HepG2 (cell line): Measurements from ENCODE around the gene GLRA1. TPM values are rescaled to one million over a fixed set of nuclear protein-coding genes. Genes with fewer than 3 reads are reported as not detected.

Experiments
- ARID4A ChIP-seq: sonication (generic); formaldehyde crosslinking; IDR thresholded peaks from 2 replicates; pipeline ENCODE4 v1.5.0; 2020; ENCODE audit warnings: mild to moderate bottlenecking, missing genetic modification reagents, borderline replicate concordance
- ATF6 ChIP-seq: sonication (generic); formaldehyde crosslinking; conservative IDR thresholded peaks from 2 replicates; pipeline ENCODE4 v1.4.0; 2020; ENCODE audit warnings: missing genetic modification reagents
- CCAR2 ChIP-seq: fragments of 200-400 bp; formaldehyde crosslinking; optimal IDR thresholded peaks from 2 replicates; pipeline ENCODE3; 2018; ENCODE audit warnings: low read depth, mild to moderate bottlenecking, low read length, moderate library complexity
- ERF ChIP-seq: IDR thresholded peaks from 2 replicates; pipeline ENCODE4 v1.6.1; 2018; ENCODE audit warnings: missing biosample characterization, missing genetic modification reagents
- IKZF5 ChIP-seq: IDR thresholded peaks from 2 replicates; pipeline ENCODE4 v1.6.1; 2018; ENCODE audit warnings: missing genetic modification reagents, mild to moderate bottlenecking, missing compliant biosample characterization
- MED1 ChIP-seq: sonication (generic); formaldehyde crosslinking; IDR thresholded peaks from 2 replicates; pipeline ENCODE4 v1.4.0; 2020; ENCODE audit warnings: missing genetic modification reagents
- PHF21A ChIP-seq: sonication (generic); formaldehyde crosslinking; IDR thresholded peaks from 2 replicates; pipeline ENCODE4 v1.5.0; 2020; ENCODE audit warnings: mild to moderate bottlenecking, missing genetic modification reagents
- SP5 ChIP-seq: IDR thresholded peaks from 2 replicates; pipeline ENCODE4 v1.6.1; 2016; ENCODE audit warnings: low read depth, borderline replicate concordance
- TEAD3 ChIP-seq: optimal IDR thresholded peaks from 2 replicates; pipeline ENCODE3; 2016; ENCODE audit warnings: borderline replicate concordance
- TEF ChIP-seq: sonication (generic); formaldehyde crosslinking; IDR thresholded peaks from 2 replicates; pipeline ENCODE4 v1.5.0; 2020; ENCODE audit warnings: missing genetic modification reagents
- TFAP4 ChIP-seq: sonication (generic); IDR thresholded peaks from 2 replicates; pipeline ENCODE4 v1.6.1; 2016; ENCODE audit warnings: low read depth, borderline replicate concordance
- THAP11 ChIP-seq: IDR thresholded peaks from 2 replicates; pipeline ENCODE4 v1.6.1; 2016; ENCODE audit warnings: missing biosample characterization, missing genetic modification reagents
- TRAFD1 ChIP-seq: sonication (generic); formaldehyde crosslinking; IDR thresholded peaks from 2 replicates; pipeline ENCODE4 v1.5.1; 2020; ENCODE audit warnings: missing genetic modification reagents, mild to moderate bottlenecking, borderline replicate concordance
- ZBTB2 ChIP-seq: sonication (generic); formaldehyde crosslinking; IDR thresholded peaks from 2 replicates; pipeline ENCODE4 v1.8.0; 2022; ENCODE audit warnings: low read depth, missing genetic modification reagents
- ZMYM4 ChIP-seq: sonication (generic); formaldehyde crosslinking; IDR thresholded peaks from 2 replicates; pipeline ENCODE4 v1.8.1; 2023; ENCODE audit warnings: mild to moderate bottlenecking, missing genetic modification reagents
- polyA plus RNA-seq, 8 experiments: library from polyadenylated mRNA; depleted of rRNA in 3 of 8; stranded (reverse) in 7 of 8; unstranded in 1 of 8; fragments of >200 nt; fragmentation: Illumina TruSeq in 4 of 8; extraction: Trizol in 4 of 8; gene quantifications; 2 replicates each; pipeline versions ENCODE4 v1.2.1 to v1.2.3, GENCODE V29; 2011 to 2016; ENCODE audit warnings: low read depth in 4 of 8, missing spikeins in 1 of 8, mixed read lengths in 1 of 8; ENCODE audit not compliant: insufficient read depth in 1 of 8
- total RNA-seq, 5 experiments: library from RNA; depleted of rRNA; stranded (reverse); fragments of >200 nt; fragmentation: Illumina TruSeq; extraction: Trizol; gene quantifications; 2 replicates each; pipeline ENCODE4 v1.2.3, GENCODE V29; 2016; ENCODE audit warnings: low read depth in 1 of 5

GLRA1 gene
- total and polyA plus RNA-seq, 2 of the 13 experiments (the other 11 are each of a cell fraction or from before 2014, with no cell fraction given): not detected

GRCh38 chr5:151819830-151820229 lies 104.8 kb downstream of the GLRA1 start (continued):
- TF ChIP-seq ATF6: 0 out of 2 replicates have a peak, but pooled peaks have one; percentile 24
- TF ChIP-seq TEF (CRISPR knock-in tag): no peak
- TF ChIP-seq SP5: peak; percentile 46; the same call in 1 of the 2 replicates
- TF ChIP-seq ARID4A (CRISPR knock-in tag): peak; percentile 40; the same call in 1 of the 2 replicates
- no peak for TF ChIP-seq CCAR2
- peak; percentile 65; the same call in 1 of the 2 replicates for TF ChIP-seq MED1 (CRISPR knock-in tag)
- peak; percentile 45 for TF ChIP-seq IKZF5 (CRISPR knock-in tag)
- TF ChIP-seq PHF21A: peak; percentile 67
- TF ChIP-seq TRAFD1: no peak
- TF ChIP-seq TEAD3: peak; percentile 70
- 0 out of 2 replicates have a peak, but pooled peaks have one; percentile 27 for TF ChIP-seq TFAP4
- TF ChIP-seq ERF (CRISPR knock-in tag): 0 out of 2 replicates have a peak, but pooled peaks have one; percentile 67
- no peak for TF ChIP-seq ZBTB2 (CRISPR knock-in tag)
- peak; percentile 81 for TF ChIP-seq ZMYM4 (CRISPR knock-in tag)
- peak; percentile 49; the same call in 1 of the 2 replicates for TF ChIP-seq THAP11
